ENCODE results near the gene IMMP2L. TPM values are rescaled to one million over a fixed set of nuclear protein-coding genes. Genes with fewer than 3 reads are reported as not detected.

The IMMP2L gene
- total RNA-seq, 3 donors from 2014 or later (not counting 1 experiment from before 2014, with no cell fraction given), result 6.9 to 9.2 (median 8.7) TPM

- Mint-ChIP-seq H3K36me3 (no peaks in the 10 kb centered on the region), H3K9me3 (peaks cover 2 to 3% of the 10 kb centered on the region in 2 donors), H3K27ac (no peak overlapping the region), H3K4me3 (no peak overlapping the region), H3K4me1 (no peaks in the 10 kb centered on the region), H3K27me3 (ENCODE audit: low read depth in 2 of 2) (no peaks in the 10 kb centered on the region)
- Histone ChIP-seq H3K27ac (ENCODE audit: low read length) (no peak overlapping the region), H3K9me3 (ENCODE audit: control insufficient read depth, insufficient read depth, low read length) (no peaks in the 10 kb centered on the region), H3K4me1 (ENCODE audit: control insufficient read depth, insufficient read depth, low read length) (no peaks in the 10 kb centered on the region), H3K27me3 (ENCODE audit: control insufficient read depth, insufficient read depth, low read length) (no peaks in the 10 kb centered on the region), H3K4me3 (ENCODE audit: low read length) (no peak overlapping the region), H3K36me3 (ENCODE audit: control insufficient read depth, insufficient read depth, low read length) (no peaks in the 10 kb centered on the region)
- TF ChIP-seq CTCF (IDR thresholded peaks at IDR 0.05), result no peak
- ATAC-seq (no peak), DNase-seq (no peak)
- 97% methylated on average over 2 of the region's 3 CpGs for WGBS (ENCODE audit: insufficient coverage)
- intact Hi-C loops (cut with micrococcal nuclease), result no loop called here
Observed at GRCh38 chr7:110856704-110857103, 705.6 kb downstream of the IMMP2L start.

- H3K36me3 Mint-ChIP-seq, result no peaks in the 10 kb centered on the region
- Histone ChIP-seq H3K4me3 (ENCODE audit: low read length) (no peak overlapping the region), H3K27me3 (ENCODE audit: control insufficient read depth, insufficient read depth, low read length) (no peaks in the 10 kb centered on the region), H3K9me3 (ENCODE audit: control insufficient read depth, insufficient read depth, low read length) (no peaks in the 10 kb centered on the region), H3K27ac (ENCODE audit: low read length) (no peak overlapping the region), H3K4me1 (ENCODE audit: control insufficient read depth, insufficient read depth, low read length) (no peaks in the 10 kb centered on the region), H3K36me3 (ENCODE audit: control insufficient read depth, insufficient read depth, low read length) (no peaks in the 10 kb centered on the region)
- ATAC-seq (no peak), DNase-seq (no peak)
- intact Hi-C loops (cut with micrococcal nuclease), result no loop called here
- no peak overlapping the region for H3K4me3 Mint-ChIP-seq
- WGBS (ENCODE audit: insufficient coverage), result 67% methylated on average over 1 of the region's 2 CpGs
- no peak for TF ChIP-seq CTCF (IDR thresholded peaks at IDR 0.05)
- H3K27me3 Mint-ChIP-seq (ENCODE audit: low read depth in 2 of 2), result no peaks in the 10 kb centered on the region
- H3K27ac Mint-ChIP-seq, result no peak overlapping the region
- H3K9me3 Mint-ChIP-seq, result peaks cover 0 to 2% of the 10 kb centered on the region in 2 donors
- no peaks in the 10 kb centered on the region for H3K4me1 Mint-ChIP-seq
Observed at GRCh38 chr7:110854651-110855050, 707.6 kb downstream of the IMMP2L start.

- H3K27me3 ChIP-seq (ENCODE audit: control insufficient read depth, insufficient read depth, low read length), result no peaks in the 10 kb centered on the region
Observed at GRCh38 chr7:110854166-110854565, 708.1 kb downstream of the IMMP2L start.

More at GRCh38 chr7:110854166-110854565, 708.1 kb downstream of the IMMP2L start:
- Mint-ChIP-seq H3K9me3 (peaks cover 0 to 2% of the 10 kb centered on the region in 2 donors), H3K4me3 (no peak overlapping the region), H3K36me3 (no peaks in the 10 kb centered on the region), H3K27me3 (ENCODE audit: low read depth in 2 of 2) (no peaks in the 10 kb centered on the region), H3K4me1 (no peaks in the 10 kb centered on the region), H3K27ac (no peak overlapping the region)
- no peaks in the 10 kb centered on the region for H3K36me3 ChIP-seq (ENCODE audit: control insufficient read depth, insufficient read depth, low read length)
- H3K4me1 ChIP-seq (ENCODE audit: control insufficient read depth, insufficient read depth, low read length), result no peaks in the 10 kb centered on the region
- ATAC-seq (no peak), DNase-seq (no peak)
- H3K4me3 ChIP-seq (ENCODE audit: low read length), result no peak overlapping the region
- no peak for TF ChIP-seq CTCF (IDR thresholded peaks at IDR 0.05)
- no peaks in the 10 kb centered on the region for H3K9me3 ChIP-seq (ENCODE audit: control insufficient read depth, insufficient read depth, low read length)
- intact Hi-C loops (cut with micrococcal nuclease), result no loop called here
- no peak overlapping the region for H3K27ac ChIP-seq (ENCODE audit: low read length)
